HG03520 (cell line): Measurements from ENCODE around the gene KIF13A.
"Not testable (repeated sequence)": the region's sequence is repeated elsewhere in the genome, so short reads cannot be mapped to it uniquely, and the experiment has no call there.

Experiments used
- ATAC-seq: cut with Tn5 transposase; IDR thresholded peaks from one replicate; pipeline ENCODE4 v1.9.1; 2021; ENCODE audit warnings: mild to moderate bottlenecking, moderate library complexity; ENCODE audit not compliant: unreplicated experiment

KIF13A gene

DNA sequence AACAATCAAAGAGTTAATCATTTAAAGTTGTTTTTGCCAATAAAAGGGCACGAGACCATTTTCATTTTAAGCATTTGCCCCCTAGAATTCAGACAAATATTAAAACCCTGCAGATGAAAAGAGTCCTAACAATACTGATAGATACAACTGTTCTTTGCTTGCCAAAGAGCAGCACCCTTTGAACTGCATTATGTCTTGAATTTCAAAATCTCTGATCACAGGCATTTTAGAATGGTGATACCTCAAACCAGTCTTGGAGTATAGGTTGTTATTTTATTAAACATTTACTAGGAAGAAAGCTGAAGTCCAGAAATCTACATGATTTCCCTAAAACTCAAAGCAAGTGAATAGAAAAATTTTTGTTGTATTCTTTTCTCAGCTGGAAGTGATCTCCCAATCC lies 108.7 kb downstream of the KIF13A start:
- no peak for ATAC-seq

DNA sequence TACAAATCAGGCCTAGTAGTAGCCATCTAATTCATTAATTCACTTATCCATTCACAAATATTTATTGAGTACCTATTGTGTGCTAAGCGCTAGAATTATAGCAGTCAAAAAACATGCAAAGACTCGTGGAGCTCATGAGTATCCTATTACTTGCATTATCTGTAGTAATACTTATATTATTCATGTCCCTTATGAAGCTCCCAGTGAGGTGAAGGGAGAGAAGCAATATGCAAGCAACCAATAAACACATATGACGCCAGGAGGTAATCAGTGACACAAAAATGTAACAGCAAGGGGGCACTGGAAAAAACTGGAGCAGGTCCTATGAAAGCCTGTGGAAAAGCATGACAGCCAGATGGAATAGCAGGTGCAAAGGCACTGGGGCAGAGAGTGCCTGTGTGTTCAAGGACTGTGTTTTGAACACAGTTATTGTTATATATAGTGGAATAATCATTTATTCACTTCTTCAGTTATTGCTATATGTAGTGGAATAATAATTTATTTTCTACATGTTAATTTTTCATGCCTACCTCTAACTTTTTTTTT lies 109.5 kb downstream of the KIF13A start:
- ATAC-seq: no peak

DNA sequence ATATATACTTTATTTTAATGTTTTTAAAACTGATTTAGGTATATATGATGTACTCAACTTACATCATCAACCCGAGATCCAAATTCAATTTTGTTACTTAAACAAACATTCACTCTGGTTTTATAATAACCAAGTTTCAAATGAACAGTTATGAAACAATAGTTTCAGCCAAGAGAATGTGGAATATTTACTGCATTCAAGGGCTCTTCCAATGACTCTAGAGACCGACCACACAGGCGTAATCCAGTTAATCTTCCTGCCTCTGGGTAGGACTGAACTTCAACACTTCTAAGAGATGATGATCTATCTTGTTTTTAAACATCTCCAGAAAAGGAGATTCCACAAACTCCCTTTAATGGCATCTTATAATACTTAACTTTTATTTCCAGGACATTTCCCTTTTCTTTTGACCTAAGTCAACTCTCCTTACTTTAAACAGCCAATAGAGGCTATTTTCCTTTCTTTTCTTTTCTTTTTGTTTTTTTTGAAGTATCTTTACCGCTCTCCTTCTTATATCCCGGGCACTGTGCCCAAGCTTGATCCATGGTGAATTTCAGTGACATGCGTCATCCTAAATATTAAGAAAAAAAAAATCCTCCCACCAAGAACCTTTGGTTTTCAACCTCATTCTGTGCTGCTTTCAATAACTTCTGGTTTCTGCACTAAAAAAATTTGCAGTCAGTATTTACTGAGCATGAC lies 110.1 kb downstream of the KIF13A start:
- ATAC-seq: no peak

DNA sequence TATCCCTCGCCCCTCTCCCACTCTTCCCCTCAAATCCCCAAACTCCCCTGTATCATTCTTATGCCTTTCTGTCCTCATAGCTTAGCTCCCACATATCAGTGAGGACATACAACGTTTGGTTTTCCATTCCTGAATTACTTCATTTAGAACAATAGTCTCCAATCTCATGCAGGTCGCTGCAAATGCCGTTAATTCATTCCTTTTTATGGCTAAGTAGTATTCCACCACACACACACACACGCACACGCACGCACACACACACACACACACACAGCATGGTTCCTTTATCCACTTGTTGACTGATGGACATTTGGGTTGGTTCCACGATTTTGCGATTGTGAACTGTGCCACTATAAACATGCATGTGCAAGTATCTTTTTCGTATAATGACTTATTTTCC lies 112.7 kb downstream of the KIF13A start:
- ATAC-seq: no peak

DNA sequence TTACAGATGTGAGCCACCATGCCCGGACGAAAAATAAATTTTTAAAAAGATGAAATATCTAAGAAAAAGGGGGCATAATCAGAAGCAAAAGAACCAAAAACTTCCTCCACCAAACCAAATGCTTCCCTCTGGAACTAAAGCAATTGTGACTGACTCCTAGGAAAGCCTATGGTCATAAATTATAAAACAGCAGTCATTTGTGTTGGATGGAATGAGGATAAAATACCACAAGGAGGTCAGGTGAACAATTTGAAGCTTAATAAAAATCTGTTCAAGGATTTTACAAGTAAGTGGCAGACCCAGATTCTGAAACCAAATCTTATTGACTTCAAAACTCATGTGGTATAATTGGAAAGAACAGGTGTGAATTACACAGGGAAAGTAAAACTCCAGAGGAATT lies 114.5 kb downstream of the KIF13A start:
- ATAC-seq: no peak

DNA sequence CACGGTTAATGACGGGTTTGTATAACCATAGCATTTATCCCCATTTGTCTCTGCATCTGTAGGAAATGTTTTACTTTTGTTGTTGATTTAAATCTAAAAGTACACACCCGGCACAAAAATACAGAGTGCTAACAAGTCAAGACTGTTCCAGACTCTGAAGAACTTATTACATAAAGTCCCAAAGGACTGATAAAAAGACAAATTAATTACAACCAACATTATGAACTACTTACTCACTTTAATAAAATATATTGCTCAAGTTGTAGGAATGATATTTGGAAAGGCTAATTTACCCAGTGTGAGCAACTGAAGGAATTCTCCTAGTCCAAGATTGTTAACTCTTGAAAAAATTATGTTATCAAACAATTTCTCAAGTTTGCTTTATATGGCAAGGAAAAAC lies 115.6 kb downstream of the KIF13A start:
- no peak for ATAC-seq

DNA sequence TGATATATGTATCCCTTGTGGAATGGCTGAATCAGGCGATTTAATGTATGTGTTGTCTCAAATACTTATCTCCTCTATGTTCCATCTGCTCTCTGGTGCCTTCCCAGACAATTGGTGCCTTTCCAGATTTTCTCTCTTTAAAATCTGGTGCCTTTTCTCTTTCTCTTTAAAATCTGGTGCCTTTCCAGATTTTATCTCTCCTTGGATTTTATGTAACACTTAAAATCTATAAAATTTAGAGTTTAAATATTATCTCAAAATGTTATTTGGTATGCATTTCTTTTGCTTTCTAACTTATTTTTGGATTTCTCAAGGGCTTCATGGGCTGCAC lies 116.3 kb downstream of the KIF13A start:
- no peak for ATAC-seq

DNA sequence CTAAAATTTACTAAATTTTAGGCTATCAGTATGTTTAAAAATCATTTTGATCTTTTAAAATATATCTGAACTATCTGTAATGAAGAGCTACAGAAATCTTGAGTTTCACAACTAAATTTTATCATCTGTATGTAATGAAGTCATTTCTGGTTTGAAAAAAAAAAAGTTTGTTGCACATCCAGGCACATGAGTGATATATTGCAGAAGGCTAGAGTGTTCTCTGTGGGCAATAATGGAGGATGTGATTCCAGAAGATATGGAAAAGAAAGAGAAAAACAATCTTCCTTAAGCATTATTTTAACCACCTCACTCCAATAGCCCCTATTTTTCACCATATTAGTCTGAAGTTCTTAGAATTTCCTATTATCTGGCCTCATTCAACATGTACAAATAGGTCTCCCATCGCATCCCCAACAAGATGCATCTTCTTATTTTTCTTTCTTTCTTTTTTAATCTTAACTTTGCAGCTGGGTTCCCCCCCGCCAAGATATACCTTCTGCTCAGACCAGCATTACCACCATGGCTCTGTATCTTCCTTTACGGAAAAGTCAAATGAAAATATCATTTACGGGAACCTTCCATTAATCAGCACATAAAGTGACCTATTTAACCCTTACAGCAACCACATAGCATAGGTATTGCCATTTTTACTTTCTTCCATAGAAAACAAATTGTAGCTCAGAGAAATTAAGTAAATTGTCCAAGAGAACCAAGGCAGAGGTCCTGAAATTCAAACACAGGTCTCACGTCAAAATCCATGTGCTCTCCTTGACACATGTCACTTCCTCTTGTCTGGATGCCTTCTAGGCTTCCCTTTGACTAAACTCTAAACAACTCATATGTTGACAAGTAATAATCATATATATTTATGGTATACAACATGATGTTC lies 116.9 kb downstream of the KIF13A start:
- ATAC-seq: no peak

DNA sequence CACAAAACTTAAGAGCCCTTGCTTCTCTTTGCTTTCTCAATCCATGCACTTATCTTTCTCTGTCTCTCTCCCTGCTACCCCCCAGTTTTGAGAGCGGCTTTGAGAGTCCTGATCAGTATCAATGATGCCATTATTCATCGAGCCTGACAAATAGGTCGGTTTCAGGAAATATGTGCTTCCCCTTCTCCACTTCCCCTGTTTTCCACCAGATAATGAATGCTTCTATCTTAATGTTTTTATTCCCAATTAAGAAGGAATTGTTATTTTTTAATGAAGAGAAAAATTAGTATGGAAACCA lies 117.7 kb downstream of the KIF13A start:
- ATAC-seq: no peak

DNA sequence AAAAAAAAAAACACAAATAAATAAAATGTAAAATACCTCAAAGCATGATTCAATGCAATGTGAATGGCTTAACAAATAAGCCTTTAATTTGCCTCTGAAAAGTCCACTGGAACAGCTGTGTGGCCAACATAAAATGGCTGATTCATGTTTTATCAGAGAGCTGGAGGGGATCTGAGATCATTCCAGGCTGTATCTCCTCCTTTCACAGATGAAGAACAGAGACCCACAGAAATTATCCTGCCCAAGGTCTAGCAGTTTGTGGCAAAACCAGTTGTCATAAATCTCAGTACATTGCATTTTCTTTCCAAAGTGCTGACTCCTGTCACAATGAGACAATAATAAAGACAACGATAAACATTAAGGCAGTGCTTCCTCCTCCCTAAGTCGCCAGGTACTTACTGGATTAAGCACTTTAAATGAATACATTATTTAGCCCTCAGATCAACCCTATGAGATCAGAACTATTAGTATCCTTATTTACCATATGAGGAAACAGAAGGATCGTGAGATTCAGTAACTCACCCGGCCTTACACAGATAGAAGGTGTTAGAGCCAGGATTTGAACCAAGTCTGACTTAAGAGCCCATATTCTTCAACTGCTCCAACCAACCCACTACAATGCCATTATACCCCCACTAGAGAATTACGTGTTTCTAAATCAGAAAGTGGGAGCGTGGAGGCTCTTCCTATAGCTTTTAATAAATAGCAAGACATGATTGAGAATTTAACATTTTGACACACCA lies 118.3 kb downstream of the KIF13A start:
- ATAC-seq: no peak

DNA sequence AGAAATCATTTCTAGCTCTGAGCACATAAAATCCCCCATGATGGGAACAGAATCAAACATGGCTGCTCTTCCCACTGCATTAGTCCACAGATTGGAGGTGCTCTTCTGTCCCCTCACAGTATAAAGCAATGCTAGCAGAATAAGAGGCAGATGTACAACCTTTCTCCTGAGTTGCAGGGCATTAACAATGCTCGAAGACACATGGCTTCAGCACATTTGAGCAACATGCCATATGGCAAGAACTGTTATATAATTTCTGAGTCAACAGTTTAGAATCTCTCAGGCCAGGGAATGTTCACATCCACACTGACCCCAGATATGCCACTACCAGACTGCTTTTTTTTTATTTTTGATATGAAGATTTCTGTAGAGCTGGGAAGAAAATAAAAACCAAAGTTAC lies 119.6 kb downstream of the KIF13A start:
- ATAC-seq: no peak

DNA sequence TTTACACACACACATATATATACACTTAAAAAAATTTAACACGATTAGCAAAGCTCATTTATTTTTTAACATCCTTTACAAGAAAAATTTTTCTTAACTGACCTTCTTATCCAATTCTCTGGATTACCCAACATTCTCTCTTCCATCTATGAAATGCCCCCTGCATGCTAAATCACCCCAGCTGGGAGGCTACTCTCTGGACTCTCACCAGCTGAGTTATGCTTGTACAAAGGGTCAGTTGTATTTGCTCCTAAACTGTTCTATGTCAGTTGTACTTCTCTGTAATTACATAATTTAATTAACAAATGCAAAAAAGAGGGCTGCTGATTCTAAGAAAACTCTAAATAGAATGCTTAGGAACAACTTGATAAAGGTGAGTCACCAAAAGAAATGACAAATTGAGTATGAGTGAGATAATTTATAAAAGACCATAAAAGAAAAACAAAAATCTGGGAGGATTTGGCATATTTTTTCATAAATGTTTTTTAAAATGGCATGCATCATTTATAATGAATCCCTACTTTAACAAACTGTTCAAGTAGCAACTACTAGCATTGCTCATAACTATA lies 120.5 kb downstream of the KIF13A start:
- ATAC-seq: no peak

DNA sequence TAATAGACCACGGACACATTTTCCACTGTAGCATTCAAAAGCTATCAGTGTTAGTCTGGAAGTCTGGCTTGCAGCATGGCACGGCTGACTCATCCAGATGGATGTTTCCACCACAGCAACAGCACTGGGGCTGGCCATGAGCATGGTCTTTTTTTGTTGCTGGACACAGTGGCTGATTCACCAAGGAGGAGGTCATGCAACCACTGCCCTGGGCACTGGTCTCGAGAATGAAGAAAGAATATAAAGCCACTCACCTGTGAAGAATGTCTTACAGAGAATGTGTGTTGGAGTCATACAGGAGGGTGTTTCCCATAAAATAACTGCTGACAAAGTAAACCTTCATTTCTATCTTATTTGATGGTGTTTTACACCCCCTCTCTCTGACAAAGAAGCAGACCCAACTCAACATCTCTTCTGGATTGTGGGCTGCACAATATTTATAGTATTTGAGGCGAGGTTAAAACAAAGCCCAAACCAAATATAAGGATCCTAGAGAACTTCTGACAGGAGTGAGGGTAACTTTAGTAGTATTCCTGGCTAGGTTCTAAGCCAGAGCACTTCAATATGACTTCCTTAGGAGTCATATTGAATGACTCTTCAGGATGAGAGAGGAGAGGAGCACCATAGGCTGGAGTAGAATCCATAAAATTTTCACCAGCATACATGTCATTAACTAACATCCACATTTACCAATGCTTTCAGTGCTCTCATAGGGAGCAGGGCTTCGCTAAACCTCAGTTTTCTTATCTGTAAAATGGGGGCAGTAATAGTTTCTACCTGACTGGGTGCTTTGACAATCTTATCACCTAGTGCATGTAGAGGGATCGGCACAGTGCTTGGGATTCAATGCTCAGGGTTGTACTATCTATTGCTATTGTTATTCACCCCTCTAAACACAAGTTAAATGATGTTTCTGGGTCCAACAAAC lies 121.4 kb downstream of the KIF13A start:
- no peak for ATAC-seq

DNA sequence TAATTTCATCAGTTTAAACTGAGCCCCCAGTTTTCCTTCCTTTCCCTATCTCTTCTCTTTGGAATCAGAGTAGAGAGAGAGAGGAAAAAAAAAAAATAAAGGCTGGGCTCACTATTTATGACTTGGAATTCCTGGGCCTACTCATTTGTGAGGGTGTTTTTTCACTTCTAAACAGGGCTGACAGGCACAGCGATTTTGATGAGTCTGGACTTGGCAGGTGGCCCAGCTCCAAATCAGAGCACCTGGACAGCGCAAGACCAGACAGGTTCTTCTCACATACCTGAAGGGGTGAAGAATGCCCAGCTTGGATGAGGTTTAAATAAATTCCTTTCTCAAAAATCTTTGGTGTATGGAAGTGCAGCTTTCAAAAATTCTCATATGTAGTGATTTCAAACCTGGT lies 122.2 kb downstream of the KIF13A start:
- no peak for ATAC-seq

DNA sequence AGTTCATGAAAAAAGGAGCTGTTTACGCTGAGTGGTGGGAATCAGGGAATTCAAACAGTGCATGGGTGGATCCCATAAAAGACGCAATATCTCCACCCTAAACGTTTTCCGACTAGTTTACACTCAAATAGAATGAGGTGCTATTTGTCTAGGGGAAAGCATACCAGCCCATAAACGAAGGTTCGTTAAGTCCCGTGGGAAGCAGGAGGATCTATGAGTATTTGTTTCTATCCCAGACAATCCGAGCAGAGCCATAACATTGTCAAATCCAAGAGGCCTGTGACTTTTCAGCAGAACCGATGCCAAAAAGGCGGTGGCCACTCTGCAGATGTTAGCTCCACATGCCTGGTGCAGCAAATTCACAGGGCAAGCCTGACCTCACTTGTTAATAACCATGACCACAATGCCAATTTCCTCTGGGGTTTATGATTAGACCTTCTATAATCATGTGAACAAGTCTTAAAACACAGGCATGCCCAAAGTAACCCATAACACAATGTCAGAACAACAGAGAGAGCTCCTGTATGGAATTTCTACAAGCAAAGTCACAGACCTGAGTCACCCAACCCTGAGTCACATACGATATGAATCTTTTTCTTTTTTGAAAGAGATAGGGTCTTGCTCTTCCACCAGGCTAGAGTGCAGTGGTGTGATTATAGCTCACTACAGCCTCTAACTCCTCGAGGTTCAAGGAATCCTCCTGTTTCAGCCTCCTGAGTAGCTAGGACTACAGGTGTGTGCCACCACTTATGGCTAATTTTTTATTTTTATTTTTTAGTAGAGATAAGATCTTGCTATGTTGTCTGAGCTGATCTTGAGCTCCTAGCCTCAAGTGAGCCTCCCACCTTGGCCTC lies 123.3 kb downstream of the KIF13A start:
- no peak for ATAC-seq

DNA sequence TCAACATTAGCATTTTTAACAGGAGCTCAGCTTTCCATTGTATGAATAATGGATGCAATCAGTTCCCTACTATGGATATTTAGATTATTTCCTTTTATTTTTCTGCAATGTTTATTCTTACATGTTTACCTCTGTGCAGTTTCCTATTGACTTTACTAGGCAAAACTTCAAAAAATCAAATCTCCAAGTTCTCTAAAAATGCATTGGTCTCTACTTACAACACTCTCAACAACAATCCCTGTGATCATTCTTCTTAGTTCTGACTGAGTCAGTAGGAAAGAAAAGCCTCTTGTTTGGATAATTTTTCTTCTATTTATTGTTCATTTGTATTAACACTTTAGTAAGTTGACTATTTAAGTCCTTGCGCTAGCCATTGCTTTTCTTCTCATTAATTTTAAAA lies 126.1 kb downstream of the KIF13A start:
- ATAC-seq: no peak

DNA sequence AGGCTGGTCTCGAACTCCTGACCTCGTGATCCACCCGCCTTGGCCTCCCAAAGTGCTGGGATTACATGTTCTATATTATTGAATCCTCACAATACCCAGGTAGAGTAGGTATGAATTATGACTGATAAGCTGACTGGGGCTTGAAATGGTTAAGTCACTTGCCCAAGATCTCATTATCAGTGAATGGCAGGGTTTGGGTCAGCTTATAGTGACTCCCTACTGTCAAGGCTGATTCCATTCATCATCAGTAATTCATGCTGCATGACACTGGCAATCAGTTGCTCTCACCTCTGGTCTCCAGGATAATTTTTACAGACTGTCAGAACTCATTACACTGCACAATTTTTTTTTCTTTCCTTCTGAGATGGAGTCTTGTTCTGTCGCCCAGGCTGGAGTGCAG lies 127.6 kb downstream of the KIF13A start:
- ATAC-seq: no peak

DNA sequence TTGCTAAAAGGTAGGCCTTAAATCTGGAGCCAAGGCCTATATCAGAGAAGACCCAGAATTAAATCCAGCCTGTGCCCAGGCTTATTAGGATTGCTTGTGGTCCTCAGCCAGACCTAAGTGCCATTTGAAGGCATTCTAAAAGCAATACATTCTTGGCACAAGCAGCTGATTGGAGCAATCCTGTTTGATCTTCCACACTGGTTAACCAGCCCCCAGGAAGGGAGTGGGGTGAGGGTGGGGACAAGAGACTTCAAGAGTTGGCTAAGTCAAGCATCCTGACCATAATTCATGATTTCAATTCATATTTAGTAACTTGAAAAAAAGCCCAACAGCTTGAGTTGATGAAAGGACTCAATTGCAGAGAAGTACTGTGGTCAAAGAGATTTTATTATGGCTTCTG lies 128.9 kb downstream of the KIF13A start:
- no peak for ATAC-seq

DNA sequence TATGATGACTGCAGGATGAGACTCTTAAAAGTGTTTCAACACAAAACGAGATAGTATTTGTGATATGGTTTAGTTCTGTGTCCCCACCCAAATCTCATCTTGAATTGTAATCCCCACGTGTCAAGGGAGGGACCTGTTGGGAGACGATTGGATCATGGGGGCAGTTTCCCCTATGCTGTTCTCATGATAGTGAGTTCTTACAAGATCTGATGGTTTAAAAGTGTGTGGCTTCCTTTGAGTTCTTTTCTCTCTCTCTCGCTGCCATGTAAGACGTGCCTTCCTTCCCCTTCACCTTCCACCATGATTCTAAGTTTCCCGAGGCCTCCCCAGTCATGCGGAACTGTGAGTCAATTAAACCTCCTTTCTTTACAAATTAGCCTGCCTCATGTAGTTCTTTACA lies 130.2 kb downstream of the KIF13A start:
- not testable (repeated sequence) for ATAC-seq
